Fibroblast of lung (primary cell): ENCODE results near the gene GOLGA6D.

Experiments used
- EZH2 ChIP-seq: IDR thresholded peaks from 2 replicates; pipeline ENCODE4 v1.5.1; 2012; ENCODE audit warnings: low read length, control low read depth, mild to moderate bottlenecking; ENCODE audit errors: missing control alignments
- TF ChIP-seq, protein P1 (sequence below), 2 donors: IDR thresholded peaks in 1 of 2; conservative IDR thresholded peaks in 1 of 2; 1 replicate in 1 of 2; 2 replicates in 1 of 2; pipeline ENCODE4 v1.5.1; 2011 to 2012; ENCODE audit warnings: low read length in 2 of 2, control low read depth in 1 of 2, inconsistent platforms in 1 of 2, low read depth in 1 of 2, mild to moderate bottlenecking in 1 of 2

DNA sequence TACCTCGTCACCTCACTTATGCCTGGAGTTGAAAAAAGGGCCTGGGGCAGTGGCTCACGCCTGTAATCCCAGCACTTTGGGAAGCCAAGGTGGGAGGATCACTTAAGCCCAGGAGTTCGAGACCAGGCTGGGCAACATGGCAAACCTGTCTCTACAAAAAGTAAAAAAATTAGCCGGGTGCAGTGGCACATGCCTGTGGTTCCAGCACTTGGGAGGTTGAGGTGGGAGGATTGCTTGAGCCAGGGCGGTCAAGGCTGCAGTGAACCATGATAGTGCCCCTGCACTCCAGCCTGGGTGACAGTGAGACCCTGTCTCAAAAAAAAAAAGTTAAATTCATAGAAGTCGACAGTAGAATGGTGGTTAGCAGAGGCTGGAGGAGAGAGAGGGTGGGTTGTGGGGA, 59.6 kb downstream of the GOLGA6D start:
- TF ChIP-seq EZH2: no peak
- TF ChIP-seq, protein P1, sequence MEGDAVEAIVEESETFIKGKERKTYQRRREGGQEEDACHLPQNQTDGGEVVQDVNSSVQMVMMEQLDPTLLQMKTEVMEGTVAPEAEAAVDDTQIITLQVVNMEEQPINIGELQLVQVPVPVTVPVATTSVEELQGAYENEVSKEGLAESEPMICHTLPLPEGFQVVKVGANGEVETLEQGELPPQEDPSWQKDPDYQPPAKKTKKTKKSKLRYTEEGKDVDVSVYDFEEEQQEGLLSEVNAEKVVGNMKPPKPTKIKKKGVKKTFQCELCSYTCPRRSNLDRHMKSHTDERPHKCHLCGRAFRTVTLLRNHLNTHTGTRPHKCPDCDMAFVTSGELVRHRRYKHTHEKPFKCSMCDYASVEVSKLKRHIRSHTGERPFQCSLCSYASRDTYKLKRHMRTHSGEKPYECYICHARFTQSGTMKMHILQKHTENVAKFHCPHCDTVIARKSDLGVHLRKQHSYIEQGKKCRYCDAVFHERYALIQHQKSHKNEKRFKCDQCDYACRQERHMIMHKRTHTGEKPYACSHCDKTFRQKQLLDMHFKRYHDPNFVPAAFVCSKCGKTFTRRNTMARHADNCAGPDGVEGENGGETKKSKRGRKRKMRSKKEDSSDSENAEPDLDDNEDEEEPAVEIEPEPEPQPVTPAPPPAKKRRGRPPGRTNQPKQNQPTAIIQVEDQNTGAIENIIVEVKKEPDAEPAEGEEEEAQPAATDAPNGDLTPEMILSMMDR (conservative IDR thresholded peaks at IDR 0.05 in 1 of 2, IDR thresholded peaks at IDR 0.05 in 1 of 2; ENCODE audit: low read depth in 1 of 2, low read length in 2 of 2): no peak
